A549 (cell line): ENCODE measurements around the gene ZSCAN22. TPM values are rescaled to one million over a fixed set of nuclear protein-coding genes. Genes with fewer than 3 reads are reported as not detected.
A peak's percentile ranks its signal among the peaks of the same experiment; 100 is the strongest.

Experiments used
- ATAC-seq, 2 experiments: fragments of 200-7000 bp in 1 of 2; fragments of >200 bp in 1 of 2; cut with Nextera tagmentation in 1 of 2; cut with Tn5 transposase in 1 of 2; 3 replicates each; pipeline versions ENCODE4 v1.8.0 to v1.9.1; 2018 to 2020; ENCODE audit warnings: mild to moderate bottlenecking in 1 of 2, moderate library complexity in 1 of 2
- CTCF ChIA-PET: fragments of 300-600 bp; sonication (Branson Sonifier 250); formaldehyde crosslinking; extraction: SDS; loops from one replicate; lab custom pipeline; 2021; ENCODE audit warnings: antibody characterized with exemption, inconsistent platforms; lab: Yijun Ruan, JAX
- POLR2A ChIA-PET: fragments of 350-600 bp; formaldehyde crosslinking; extraction: SDS; loops from one replicate; lab custom pipeline; 2021; ENCODE audit warnings: antibody characterized with exemption, inconsistent platforms; lab: Yijun Ruan, JAX
- DNase-seq, 2 experiments: peaks; one replicate each; pipeline versions ENCODE4 v3.0.0 to v3.0.0-alpha.2; 2011 to 2016; ENCODE audit warnings: low read depth in 1 of 2, low spot score in 1 of 2
- FAIRE-seq: peaks from 2 replicates; lab custom pipeline; 2011; peaks lifted over from hg19 to GRCh38; lab: Jason Lieb, UNC
- H3K27ac ChIP-seq, 2 experiments: fragments of >200 bp; sonication (Bioruptor Twin); formaldehyde crosslinking; 3 replicates each; pipeline ENCODE4 v1.5.1; 2016 to 2017
- H3K4me1 ChIP-seq: fragments of >200 bp; sonication (Bioruptor Twin); formaldehyde crosslinking; 3 replicates; pipeline ENCODE4 v1.6.1; 2016
- H3K4me2 ChIP-seq: fragments of >200 bp; sonication (Bioruptor Twin); formaldehyde crosslinking; 3 replicates; pipeline ENCODE4 v1.6.1; 2016
- H3K4me3 ChIP-seq: fragments of >200 bp; sonication (Bioruptor Twin); formaldehyde crosslinking; 3 replicates; pipeline ENCODE4 v1.5.1; 2016
- H3K9me3 ChIP-seq: fragments of >200 bp; sonication (Bioruptor Twin); formaldehyde crosslinking; 3 replicates; pipeline ENCODE4 v1.6.1; 2016
- BHLHE40 ChIP-seq: IDR thresholded peaks from 2 replicates; pipeline ENCODE4 v1.6.1; 2012; ENCODE audit warnings: low read depth, low read length, inconsistent platforms
- CBX8 ChIP-seq: fragments of 200-600 bp; sonication (generic); IDR thresholded peaks from 2 replicates; pipeline ENCODE4 v1.6.1; 2016
- CEBPB ChIP-seq, 2 experiments: fragments of >200 bp in 1 of 2; sonication (Bioruptor Twin) in 1 of 2; formaldehyde crosslinking in 1 of 2; IDR thresholded peaks; 2 replicates each; pipeline ENCODE4 v1.6.1; 2012 to 2016
- CTCF ChIP-seq: fragments of >200 bp; sonication (Bioruptor Twin); formaldehyde crosslinking; IDR thresholded peaks from 3 replicates; pipeline ENCODE4 v1.5.1; 2016
- ESRRA ChIP-seq: fragments of 150-350 bp; IDR thresholded peaks from 2 replicates; pipeline ENCODE4 v1.6.1; 2014; ENCODE audit warnings: mild to moderate bottlenecking, low read length, borderline replicate concordance
- FOSL2 ChIP-seq, 2 experiments: fragments of 450-650 bp in 1 of 2; fragments of >200 bp in 1 of 2; sonication (Bioruptor Twin) in 1 of 2; formaldehyde crosslinking; IDR thresholded peaks; 2 replicates each; pipeline versions ENCODE4 v1.5.0 to v1.6.1; 2016 to 2020; ENCODE audit warnings: mild to moderate bottlenecking in 1 of 2, moderate library complexity in 1 of 2
- GATA3 ChIP-seq: IDR thresholded peaks from 2 replicates; pipeline ENCODE4 v1.6.1; 2012; ENCODE audit warnings: borderline replicate concordance
- HDAC2 ChIP-seq: fragments of 200-600 bp; sonication (generic); IDR thresholded peaks from 2 replicates; pipeline ENCODE4 v1.6.1; 2016
- HEYL ChIP-seq: fragments of 250-450 bp; sonication (Bioruptor Pico); IDR thresholded peaks from 2 replicates; pipeline ENCODE4 v1.8.0; 2021; ENCODE audit warnings: mild to moderate bottlenecking, moderate library complexity
- HOXB13 ChIP-seq: fragments of 250-450 bp; sonication (Bioruptor Pico); IDR thresholded peaks from 2 replicates; pipeline ENCODE4 v1.5.0; 2020; ENCODE audit warnings: low read depth, mild to moderate bottlenecking, moderate library complexity
- JUNB ChIP-seq: fragments of >200 bp; sonication (Bioruptor Twin); formaldehyde crosslinking; IDR thresholded peaks from 2 replicates; pipeline ENCODE4 v1.6.1; 2016
- KDM5A ChIP-seq: fragments of 200-600 bp; sonication (generic); IDR thresholded peaks from 2 replicates; pipeline ENCODE4 v1.6.1; 2016; ENCODE audit warnings: antibody characterized with exemption, mild to moderate bottlenecking
- MYC ChIP-seq: IDR thresholded peaks from 2 replicates; pipeline ENCODE4 v1.6.1; 2012; ENCODE audit warnings: mild to moderate bottlenecking, inconsistent platforms, low read length, improper control_type of control experiment, borderline replicate concordance
- NFE2L2 ChIP-seq: fragments of 150-350 bp; conservative IDR thresholded peaks from 2 replicates; pipeline ENCODE4 v1.6.1; 2014; ENCODE audit warnings: low read length
- PHF8 ChIP-seq: fragments of 200-600 bp; sonication (generic); IDR thresholded peaks from 2 replicates; pipeline ENCODE4 v1.6.1; 2016; ENCODE audit warnings: low read depth, mild to moderate bottlenecking, antibody characterized with exemption, moderate library complexity, borderline replicate concordance
- RCOR1 ChIP-seq: fragments of 150-350 bp; IDR thresholded peaks from 2 replicates; pipeline ENCODE4 v1.6.1; 2014; ENCODE audit warnings: antibody characterized with exemption, low read length, low read depth
- REST ChIP-seq: fragments of 200-600 bp; sonication (generic); IDR thresholded peaks from 2 replicates; pipeline ENCODE4 v1.6.1; 2016; ENCODE audit warnings: antibody characterized with exemption, mild to moderate bottlenecking, moderate library complexity
- RFX5 ChIP-seq: fragments of 450-650 bp; IDR thresholded peaks from 2 replicates; pipeline ENCODE4 v1.7.1; 2014; ENCODE audit warnings: antibody characterized with exemption, mild to moderate bottlenecking, moderate library complexity
- TFCP2L1 ChIP-seq: fragments of 250-450 bp; sonication (Bioruptor Pico); IDR thresholded peaks from 2 replicates; pipeline ENCODE4 v1.5.0; 2021; ENCODE audit warnings: mild to moderate bottlenecking
- ZC3H11A ChIP-seq: fragments of 450-650 bp; IDR thresholded peaks from 2 replicates; pipeline ENCODE4 v1.6.1; 2014; ENCODE audit warnings: antibody characterized with exemption, mild to moderate bottlenecking
- WGBS: methylation state at CpG from one replicate; pipeline ENCODE4 v1.1.6; 2017; ENCODE audit errors: missing lambda C conversion rate; 5-methylcytosine and 5-hydroxymethylcytosine counted together
- polyA plus RNA-seq, 4 experiments: library from polyadenylated mRNA; depleted of rRNA in 3 of 4; stranded (reverse); fragments of >200 nt; fragmentation: RNase III in 1 of 4; extraction: RNeasy Plus Mini Kit Qiagen cat#74134 plus additional on column Dnase treatment in 1 of 4; gene quantifications; 2 replicates in 3 of 4; 3 replicates in 1 of 4; pipeline ENCODE4 v1.2.3, GENCODE V29; 2011 to 2017
- TF ChIP-seq, protein P1 (sequence below): fragments of 450-650 bp; IDR thresholded peaks from 2 replicates; pipeline ENCODE4 v1.6.1; 2014; ENCODE audit warnings: antibody characterized with exemption
- TF ChIP-seq, protein P2 (sequence below): fragments of 250-450 bp; sonication (Bioruptor Pico); IDR thresholded peaks from 2 replicates; pipeline ENCODE4 v1.5.0; 2021; ENCODE audit warnings: mild to moderate bottlenecking, moderate library complexity, borderline replicate concordance
- TF ChIP-seq, protein P3 (sequence below): fragments of 150-350 bp; IDR thresholded peaks from 2 replicates; pipeline ENCODE4 v1.6.1; 2014; ENCODE audit warnings: low read depth, mild to moderate bottlenecking, low read length
- TF ChIP-seq, protein P4 (sequence below): fragments of >200 bp; sonication (Bioruptor Twin); formaldehyde crosslinking; IDR thresholded peaks from 3 replicates; pipeline ENCODE4 v1.6.1; 2016
- TF ChIP-seq, protein P5 (sequence below): IDR thresholded peaks from 2 replicates; pipeline ENCODE4 v1.6.1; 2012

The ZSCAN22 gene
- polyA plus RNA-seq, 2 of the 4 experiments (the other 2 are of a cell fraction) = 2.0 to 4.4 TPM

- TF ChIP-seq HEYL (CRISPR knock-in tag) = no peak
These were observed 35.1 kb downstream of the ZSCAN22 start (continued) for GRCh38 chr19:58361900-58362271.

DNA sequence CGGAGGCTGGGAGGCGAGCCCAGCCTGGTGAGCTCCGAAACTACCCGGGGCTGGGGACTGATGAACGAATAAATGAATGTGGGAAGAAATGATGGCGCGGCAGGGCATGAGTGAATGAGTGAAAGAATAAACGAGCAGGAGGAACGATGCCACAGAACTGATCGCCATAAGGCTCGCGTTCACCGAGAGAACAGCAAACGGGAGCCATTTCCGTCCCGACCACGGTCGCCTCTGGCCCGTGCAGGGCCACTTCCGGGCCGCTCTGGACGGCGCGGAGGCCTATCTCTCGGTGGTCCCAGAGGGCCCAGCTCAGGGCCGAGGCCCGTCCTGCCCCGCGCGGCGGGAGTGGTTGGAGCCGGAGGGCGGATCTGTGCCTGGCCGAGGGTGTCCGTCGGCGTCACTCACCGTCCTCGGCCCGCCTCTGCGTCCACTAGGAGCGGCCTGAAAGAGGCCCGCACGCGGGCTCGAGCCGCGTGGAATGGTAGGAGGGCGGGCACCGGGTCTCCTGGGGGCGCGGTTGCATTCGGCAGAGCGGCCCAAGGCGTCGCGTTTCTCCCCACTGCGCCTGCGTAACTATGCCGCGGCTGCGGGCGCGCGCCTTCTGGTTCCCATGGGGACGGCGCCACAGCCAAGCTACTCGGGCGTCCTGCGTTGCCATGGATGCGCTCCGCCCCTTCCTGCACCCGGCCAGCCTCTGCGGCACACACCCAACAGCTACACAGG, 35.6 kb downstream of the ZSCAN22 start, which contains the start of gene ZNF497:
TSS of gene ZNF497 (minus strand) at position 480 of the 723 bp plus-strand sequence. CDS start 5,116 bp downstream, outside the sequence.
- WGBS = 1% methylated on average over 35 of the region's 74 CpGs
- DNase-seq = peak; percentile 99 to 100
- peak; percentile 89 to 95 for ATAC-seq
- Histone ChIP-seq H3K9me3 (peaks cover 2% of the 10 kb centered on the region; the same call in 1 of the 3 replicates), H3K4me1 (peaks cover 7% of the 10 kb centered on the region; the same call in 1 of the 3 replicates), H3K27ac (peak within 1 kb of the TSS; percentile 82 to 88), H3K4me3 (peak within 1 kb of the TSS; percentile 58), H3K4me2 (peak within 1 kb of the TSS; percentile 88)
- ChIA-PET POLR2A (interaction anchor here (0.6 to 3.4 kb wide), 37 partner anchors 9 to 885 kb away, joined by 3 to 43 read pairs (median 6); partner anchors contain the start of genes A1BG, ERVK3-1, RPS5 and TRIM28), CTCF (interaction anchor here (0.6 to 3.0 kb wide), 10 partner anchors 10 to 157 kb away, joined by 3 to 10 read pairs (median 4); partner anchors contain the start of genes A1BG and ZBTB45)
- FAIRE-seq = peak; percentile 99
- TF ChIP-seq CEBPB (IDR thresholded peaks at IDR 0.05) (no peak), RCOR1 (no peak), BHLHE40 (0 out of 2 replicates have a peak, but pooled peaks have one; percentile 46), HOXB13 (CRISPR knock-in tag) (no peak; the same call in 1 of the 2 replicates), GATA3 (0 out of 2 replicates have a peak, but pooled peaks have one; percentile 34), NFE2L2 (no peak), MYC (peak; percentile 93), RFX5 (no peak), ZC3H11A (no peak), FOSL2 (IDR thresholded peaks at IDR 0.05) (no peak), FOSL2 (CRISPR knock-in tag; IDR thresholded peaks at IDR 0.05) (no peak), KDM5A (peak; percentile 70), CTCF (no peak), HDAC2 (no peak), PHF8 (peak; percentile 80), TFCP2L1 (CRISPR knock-in tag) (no peak), JUNB (no peak), REST (0 out of 2 replicates have a peak, but pooled peaks have one; percentile 19), ESRRA (no peak), CBX8 (no peak)
- TF ChIP-seq, protein P1, sequence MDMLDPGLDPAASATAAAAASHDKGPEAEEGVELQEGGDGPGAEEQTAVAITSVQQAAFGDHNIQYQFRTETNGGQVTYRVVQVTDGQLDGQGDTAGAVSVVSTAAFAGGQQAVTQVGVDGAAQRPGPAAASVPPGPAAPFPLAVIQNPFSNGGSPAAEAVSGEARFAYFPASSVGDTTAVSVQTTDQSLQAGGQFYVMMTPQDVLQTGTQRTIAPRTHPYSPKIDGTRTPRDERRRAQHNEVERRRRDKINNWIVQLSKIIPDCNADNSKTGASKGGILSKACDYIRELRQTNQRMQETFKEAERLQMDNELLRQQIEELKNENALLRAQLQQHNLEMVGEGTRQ = no peak
- TF ChIP-seq, protein P2, sequence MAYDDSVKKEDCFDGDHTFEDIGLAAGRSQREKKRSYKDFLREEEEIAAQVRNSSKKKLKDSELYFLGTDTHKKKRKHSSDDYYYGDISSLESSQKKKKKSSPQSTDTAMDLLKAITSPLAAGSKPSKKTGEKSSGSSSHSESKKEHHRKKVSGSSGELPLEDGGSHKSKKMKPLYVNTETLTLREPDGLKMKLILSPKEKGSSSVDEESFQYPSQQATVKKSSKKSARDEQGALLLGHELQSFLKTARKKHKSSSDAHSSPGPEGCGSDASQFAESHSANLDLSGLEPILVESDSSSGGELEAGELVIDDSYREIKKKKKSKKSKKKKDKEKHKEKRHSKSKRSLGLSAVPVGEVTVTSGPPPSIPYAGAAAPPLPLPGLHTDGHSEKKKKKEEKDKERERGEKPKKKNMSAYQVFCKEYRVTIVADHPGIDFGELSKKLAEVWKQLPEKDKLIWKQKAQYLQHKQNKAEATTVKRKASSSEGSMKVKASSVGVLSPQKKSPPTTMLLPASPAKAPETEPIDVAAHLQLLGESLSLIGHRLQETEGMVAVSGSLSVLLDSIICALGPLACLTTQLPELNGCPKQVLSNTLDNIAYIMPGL (CRISPR knock-in tag) = no peak; the same call in 1 of the 2 replicates
- TF ChIP-seq, protein P3, sequence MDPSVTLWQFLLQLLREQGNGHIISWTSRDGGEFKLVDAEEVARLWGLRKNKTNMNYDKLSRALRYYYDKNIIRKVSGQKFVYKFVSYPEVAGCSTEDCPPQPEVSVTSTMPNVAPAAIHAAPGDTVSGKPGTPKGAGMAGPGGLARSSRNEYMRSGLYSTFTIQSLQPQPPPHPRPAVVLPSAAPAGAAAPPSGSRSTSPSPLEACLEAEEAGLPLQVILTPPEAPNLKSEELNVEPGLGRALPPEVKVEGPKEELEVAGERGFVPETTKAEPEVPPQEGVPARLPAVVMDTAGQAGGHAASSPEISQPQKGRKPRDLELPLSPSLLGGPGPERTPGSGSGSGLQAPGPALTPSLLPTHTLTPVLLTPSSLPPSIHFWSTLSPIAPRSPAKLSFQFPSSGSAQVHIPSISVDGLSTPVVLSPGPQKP = no peak
- TF ChIP-seq, protein P4, sequence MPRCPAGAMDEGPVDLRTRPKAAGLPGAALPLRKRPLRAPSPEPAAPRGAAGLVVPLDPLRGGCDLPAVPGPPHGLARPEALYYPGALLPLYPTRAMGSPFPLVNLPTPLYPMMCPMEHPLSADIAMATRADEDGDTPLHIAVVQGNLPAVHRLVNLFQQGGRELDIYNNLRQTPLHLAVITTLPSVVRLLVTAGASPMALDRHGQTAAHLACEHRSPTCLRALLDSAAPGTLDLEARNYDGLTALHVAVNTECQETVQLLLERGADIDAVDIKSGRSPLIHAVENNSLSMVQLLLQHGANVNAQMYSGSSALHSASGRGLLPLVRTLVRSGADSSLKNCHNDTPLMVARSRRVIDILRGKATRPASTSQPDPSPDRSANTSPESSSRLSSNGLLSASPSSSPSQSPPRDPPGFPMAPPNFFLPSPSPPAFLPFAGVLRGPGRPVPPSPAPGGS = peak; percentile 76; the same call in 2 of the 3 replicates
- TF ChIP-seq, protein P5, sequence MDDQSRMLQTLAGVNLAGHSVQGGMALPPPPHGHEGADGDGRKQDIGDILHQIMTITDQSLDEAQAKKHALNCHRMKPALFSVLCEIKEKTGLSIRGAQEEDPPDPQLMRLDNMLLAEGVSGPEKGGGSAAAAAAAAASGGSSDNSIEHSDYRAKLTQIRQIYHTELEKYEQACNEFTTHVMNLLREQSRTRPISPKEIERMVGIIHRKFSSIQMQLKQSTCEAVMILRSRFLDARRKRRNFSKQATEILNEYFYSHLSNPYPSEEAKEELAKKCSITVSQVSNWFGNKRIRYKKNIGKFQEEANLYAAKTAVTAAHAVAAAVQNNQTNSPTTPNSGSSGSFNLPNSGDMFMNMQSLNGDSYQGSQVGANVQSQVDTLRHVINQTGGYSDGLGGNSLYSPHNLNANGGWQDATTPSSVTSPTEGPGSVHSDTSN = peak; percentile 32; the same call in 1 of the 2 replicates
